MM.1S (cell line): ENCODE data around the gene IMMT.

Source experiments
- CTCF ChIP-seq: fragments of 300-600 bp; sonication (generic); IDR thresholded peaks from 2 replicates; pipeline ENCODE4 v1.5.1; 2016; ENCODE audit warnings: antibody characterized with exemption, low read length, mixed read lengths
- EZH2 ChIP-seq: fragments of 300-600 bp; sonication (generic); optimal IDR thresholded peaks from 2 replicates; pipeline ENCODE3; 2017; ENCODE audit warnings: low read depth, mild to moderate bottlenecking, antibody characterized with exemption, low read length, mixed read lengths
- EZH2phosphoT487 ChIP-seq: fragments of 300-600 bp; sonication (generic); IDR thresholded peaks from 2 replicates; pipeline ENCODE4 v1.6.1; 2018; ENCODE audit warnings: antibody characterized with exemption, low read length

GRCh38 chr2:86232373-86232784, 37.1 kb upstream of the IMMT start:
- no peak for TF ChIP-seq CTCF
- TF ChIP-seq EZH2, result no peak
- no peak for TF ChIP-seq EZH2phosphoT487
